Adrenal gland (tissue), 5 donors: Measurements from ENCODE around the gene FOSB.

Experiments
- CTCF ChIP-seq, 6 experiments: fragments of 450-650 bp in 4 of 6; fragments of 200-600 bp in 2 of 6; sonication (generic) in 1 of 6; IDR thresholded peaks; 1 replicate in 5 of 6; 2 replicates in 1 of 6; pipeline versions ENCODE4 v1.5.1 to v1.8.0; 2016 to 2021; ENCODE audit warnings: antibody characterized with exemption in 6 of 6, mild to moderate bottlenecking in 2 of 6, moderate library complexity in 1 of 6
- POLR2A ChIP-seq, 2 donors: fragments of 450-650 bp; IDR thresholded peaks; one replicate each; pipeline ENCODE4 v1.6.1; 2017; ENCODE audit warnings: antibody characterized with exemption in 2 of 2, mild to moderate bottlenecking in 2 of 2, moderate library complexity in 1 of 2
- donor health status: DM: no; HTN: no; CAD: no.

DNA sequence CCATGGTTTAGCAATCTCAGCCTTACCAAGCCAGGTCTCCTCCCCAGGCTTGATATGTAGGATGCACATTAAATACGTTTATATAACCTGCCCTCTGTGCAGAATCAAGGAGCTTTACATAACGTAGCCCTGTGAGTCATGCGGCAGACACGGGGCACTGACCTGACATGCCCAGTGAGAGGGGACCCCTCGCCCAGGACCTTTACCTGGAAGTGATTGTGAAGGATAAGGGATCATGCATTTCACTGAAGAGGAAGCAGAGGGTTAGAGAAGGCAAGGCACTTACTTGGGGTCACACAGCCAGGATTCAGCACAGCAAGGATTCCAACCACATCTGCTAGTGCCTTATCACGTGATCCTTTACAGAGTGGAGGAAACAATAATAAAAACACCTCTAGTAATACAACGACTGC lies 18.9 kb upstream of the FOSB start:
- no peak for TF ChIP-seq CTCF (IDR thresholded peaks at IDR 0.05)
- no peak for TF ChIP-seq POLR2A (IDR thresholded peaks at IDR 0.05)
